Body of pancreas (tissue), 4 donors: ENCODE data around the gene OSBPL2.

Experiments used
- CTCF ChIP-seq, 7 experiments: fragments of 450-650 bp in 4 of 7; fragments of 200-600 bp in 3 of 7; sonication (generic) in 3 of 7; IDR thresholded peaks; one replicate each; pipeline ENCODE4 v1.5.1; 2016 to 2019; ENCODE audit warnings: antibody characterized with exemption in 7 of 7
- POLR2A ChIP-seq, 3 donors: fragments of 450-650 bp; IDR thresholded peaks; one replicate each; pipeline ENCODE4 v1.6.1; 2016; ENCODE audit warnings: antibody characterized with exemption in 3 of 3, mild to moderate bottlenecking in 2 of 3

GRCh38 chr20:62214067-62214466 is 24.3 kb upstream of the OSBPL2 start:
- TF ChIP-seq CTCF (IDR thresholded peaks at IDR 0.05) (no peak), POLR2A (IDR thresholded peaks at IDR 0.05) (no peak)
